ENCODE results near the gene FAM89A.

DNA sequence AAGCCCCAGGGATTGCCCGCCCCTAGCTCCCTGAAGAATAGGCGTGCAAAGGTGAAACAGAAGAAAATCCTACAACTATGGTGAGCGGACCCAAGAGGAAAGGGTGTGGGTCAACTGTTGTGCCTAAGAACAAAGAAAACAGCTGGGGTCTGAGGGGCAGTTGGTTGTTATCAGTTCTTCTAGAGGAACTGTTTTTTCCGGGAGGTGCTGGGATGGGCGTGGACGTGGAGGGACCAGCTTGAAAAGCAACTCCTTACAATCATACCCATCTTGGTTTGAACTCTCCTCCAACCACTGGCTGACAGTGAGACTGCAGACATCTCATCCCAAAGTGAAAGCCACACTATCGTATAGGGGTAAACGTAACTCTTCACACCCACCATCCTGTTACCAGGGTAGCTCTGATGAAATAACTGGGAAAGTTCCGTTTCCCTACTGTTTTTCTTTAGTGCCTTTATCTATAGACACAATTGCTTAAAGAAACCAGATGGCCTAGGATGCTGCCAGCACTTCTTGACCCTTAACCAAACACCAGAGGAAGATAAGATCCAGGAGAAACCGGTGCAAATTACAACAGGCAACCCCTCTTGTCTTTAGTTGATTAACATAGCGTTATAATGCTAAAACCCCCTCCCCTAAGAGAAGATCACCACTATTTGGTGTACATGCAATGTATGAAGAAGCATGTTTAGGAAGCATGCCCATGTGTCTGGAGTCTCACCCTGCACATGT, 25.6 kb upstream of the FAM89A start:
- TF ChIP-seq ELF1 (IDR thresholded peaks at IDR 0.05; ENCODE audit: borderline replicate concordance, low read depth): no peak
- no peak for TF ChIP-seq FOSL1 (IDR thresholded peaks at IDR 0.05; ENCODE audit: low read depth)
- no peak for TF ChIP-seq ZNF274 (IDR thresholded peaks at IDR 0.05; ENCODE audit: low read depth, low read length)
- no peak for TF ChIP-seq POLR2AphosphoS5 (IDR thresholded peaks at IDR 0.05; ENCODE audit: low read depth, low read length)

Measured in HCT116 (cell line).